SK-N-SH (cell line): ENCODE results near the gene LDLRAP1. TPM values are rescaled to one million over a fixed set of nuclear protein-coding genes. Genes with fewer than 3 reads are reported as not detected.
"Not testable (repeated sequence)": the region's sequence is repeated elsewhere in the genome, so short reads cannot be mapped to it uniquely, and the experiment has no call there.

ENCODE experiments used
- CTCF ChIA-PET: fragments of 300-600, 350-600 bp; formaldehyde crosslinking; extraction: SDS; loops from one replicate; lab custom pipeline; 2021; lab: Yijun Ruan, JAX
- POLR2A ChIA-PET: fragments of 350-600 bp; sonication (Branson Sonifier 250); formaldehyde crosslinking; extraction: SDS; loops from one replicate; lab custom pipeline; 2020; ENCODE audit warnings: antibody characterized with exemption, inconsistent platforms; lab: Yijun Ruan, JAX
- DNase-seq: peaks from one replicate; pipeline ENCODE4 v3.0.0; 2012
- H2AFZ ChIP-seq: fragments of 200-600 bp; sonication (generic); 2 replicates; pipeline ENCODE4 v1.8.1; 2016; ENCODE audit warnings: antibody characterized with exemption, mild to moderate bottlenecking, low read depth
- H3F3A ChIP-seq: fragments of 200-600 bp; sonication (generic); replicated peaks from 2 replicates; pipeline ENCODE3; 2016; ENCODE audit warnings: antibody characterized with exemption, mild to moderate bottlenecking; ENCODE audit not compliant: insufficient read depth
- H3K27ac ChIP-seq, 2 experiments: fragments of 200-500 bp in 1 of 2; fragments of 200-600 bp in 1 of 2; sonication (Bioruptor generic) in 1 of 2; sonication (generic), shearing (Covaris generic) in 1 of 2; 2 replicates each; pipeline versions ENCODE4 v1.5.1 to v1.6.1; 2014 to 2016; ENCODE audit warnings: low read depth in 2 of 2, inconsistent platforms in 1 of 2, low read length in 1 of 2, mild to moderate bottlenecking in 1 of 2, mixed read lengths in 1 of 2
- H3K27me3 ChIP-seq: fragments of 200-600 bp; sonication (generic), shearing (Covaris generic); 2 replicates; pipeline ENCODE4 v1.6.1; 2016; ENCODE audit warnings: mixed run types; ENCODE audit not compliant: insufficient read depth
- H3K36me3 ChIP-seq, 2 experiments: fragments of 200-500 bp in 1 of 2; fragments of 200-600 bp in 1 of 2; sonication (Bioruptor generic) in 1 of 2; sonication (generic) in 1 of 2; replicated peaks in 1 of 2; 2 replicates each; pipeline versions ENCODE3 to v1.5.1; 2014 to 2016; ENCODE audit warnings: low read length in 1 of 2, mild to moderate bottlenecking in 1 of 2; ENCODE audit not compliant: insufficient read depth in 2 of 2, control insufficient read depth in 1 of 2
- H3K4me1 ChIP-seq, 2 experiments: fragments of 200-500 bp in 1 of 2; fragments of 200-600 bp in 1 of 2; sonication (Bioruptor generic) in 1 of 2; sonication (generic), shearing (Covaris generic) in 1 of 2; 2 replicates each; pipeline versions ENCODE4 v1.5.1 to v1.6.1; 2014 to 2016; ENCODE audit warnings: low read depth in 1 of 2, low read length in 1 of 2, mixed run types in 1 of 2; ENCODE audit not compliant: insufficient read depth in 2 of 2, control insufficient read depth in 1 of 2
- H3K4me2 ChIP-seq: fragments of 200-600 bp; sonication (generic), shearing (Covaris generic); 2 replicates; pipeline ENCODE4 v1.6.1; 2017; ENCODE audit warnings: mixed run types
- H3K4me3 ChIP-seq, 2 experiments: fragments of 200-500 bp in 1 of 2; fragments of 200-600 bp in 1 of 2; sonication (Bioruptor generic) in 1 of 2; sonication (generic), shearing (Covaris generic) in 1 of 2; 2 replicates each; pipeline versions ENCODE4 v1.5.1 to v1.8.1; 2014 to 2016; ENCODE audit warnings: low read depth in 2 of 2, inconsistent platforms in 1 of 2, low read length in 1 of 2, mild to moderate bottlenecking in 1 of 2, mixed read lengths in 1 of 2, moderate library complexity in 1 of 2
- H3K79me2 ChIP-seq: fragments of 200-600 bp; sonication (generic); 2 replicates; pipeline ENCODE4 v1.8.1; 2017; ENCODE audit warnings: mild to moderate bottlenecking; ENCODE audit not compliant: insufficient read depth
- H3K9ac ChIP-seq: fragments of 200-600 bp; sonication (generic); 2 replicates; pipeline ENCODE4 v1.6.1; 2017; ENCODE audit warnings: mixed run types
- H3K9me2 ChIP-seq: fragments of 200-600 bp; sonication (generic); 2 replicates; pipeline ENCODE4 v1.6.1; 2017; ENCODE audit warnings: mixed run types
- H3K9me3 ChIP-seq: fragments of 200-600 bp; sonication (generic); 2 replicates; pipeline ENCODE4 v1.6.1; 2017; ENCODE audit warnings: mixed run types, mild to moderate bottlenecking, moderate library complexity
- H4K20me1 ChIP-seq: fragments of 200-600 bp; sonication (generic); 2 replicates; pipeline ENCODE4 v1.6.1; 2017; ENCODE audit warnings: mild to moderate bottlenecking, mixed run types; ENCODE audit not compliant: insufficient read depth
- EP300 ChIP-seq, 2 experiments: IDR thresholded peaks; 2 replicates each; pipeline versions ENCODE4 v1.4.0 to v1.6.1; 2012; ENCODE audit warnings: borderline replicate concordance in 1 of 2, low read depth in 1 of 2, low read length in 1 of 2
- EZH2phosphoT487 ChIP-seq: fragments of 200-600 bp; sonication (generic); IDR thresholded peaks from 2 replicates; pipeline ENCODE4 v1.6.1; 2017; ENCODE audit warnings: low read depth, mixed run types, mild to moderate bottlenecking, antibody characterized with exemption, moderate library complexity, borderline replicate concordance
- FOXJ3 ChIP-seq: sonication (generic); formaldehyde crosslinking; IDR thresholded peaks from 2 replicates; pipeline ENCODE4 v1.5.1; 2020; ENCODE audit warnings: mild to moderate bottlenecking, missing genetic modification reagents
- GATA2 ChIP-seq: sonication (generic); formaldehyde crosslinking; IDR thresholded peaks from 2 replicates; pipeline ENCODE4 v1.5.0; 2020; ENCODE audit warnings: mild to moderate bottlenecking, missing genetic modification reagents
- JUND ChIP-seq: IDR thresholded peaks from 2 replicates; pipeline ENCODE4 v1.4.0; 2012
- MAX ChIP-seq: IDR thresholded peaks from 2 replicates; pipeline ENCODE4 v1.4.0; 2012; ENCODE audit warnings: low read depth
- MXI1 ChIP-seq: IDR thresholded peaks from 2 replicates; pipeline ENCODE4 v1.6.1; 2012; ENCODE audit warnings: mild to moderate bottlenecking, low read depth, low read length, improper control_type of control experiment
- NFIC ChIP-seq: IDR thresholded peaks from 2 replicates; pipeline ENCODE4 v1.4.0; 2012; ENCODE audit warnings: borderline replicate concordance
- TEAD4 ChIP-seq: IDR thresholded peaks from 2 replicates; pipeline ENCODE4 v1.4.0; 2012; ENCODE audit warnings: mild to moderate bottlenecking, borderline replicate concordance; ENCODE audit not compliant: insufficient read depth
- USF2 ChIP-seq: fragments of 150-350 bp; IDR thresholded peaks from 2 replicates; pipeline ENCODE4 v1.6.1; 2017; ENCODE audit warnings: antibody characterized with exemption, low read length, low read depth, borderline replicate concordance
- YY1 ChIP-seq: IDR thresholded peaks from 2 replicates; pipeline ENCODE4 v1.4.0; 2012; ENCODE audit warnings: low read depth, mild to moderate bottlenecking
- ZBTB33 ChIP-seq: IDR thresholded peaks from 2 replicates; pipeline ENCODE4 v1.4.0; 2012; ENCODE audit warnings: low read depth, borderline replicate concordance
- WGBS: methylation state at CpG from one replicate; pipeline ENCODE4 v1.1.6; 2017; ENCODE audit warnings: low lambda C conversion rate; 5-methylcytosine and 5-hydroxymethylcytosine counted together
- polyA plus RNA-seq, 3 experiments: library from polyadenylated mRNA; depleted of rRNA; stranded (reverse); fragments of >200 nt; gene quantifications; 2 replicates each; pipeline ENCODE4 v1.2.3, GENCODE V29; 2012

LDLRAP1 gene
- polyA plus RNA-seq, 1 of the 3 experiments (the other 2 are of a cell fraction): 19.1 TPM

GRCh38 chr1:25505656-25506385 lies 37.6 kb upstream of the LDLRAP1 start:
- TF ChIP-seq MXI1 (no peak), GATA2 (CRISPR knock-in tag) (no peak), YY1 (no peak), NFIC (no peak), JUND (no peak), EZH2phosphoT487 (no peak), USF2 (no peak)
- 93% methylated on average over 12 of the region's 14 CpGs for WGBS
- Histone ChIP-seq H3K27ac (no peak overlapping the region), H3K4me1 (peaks cover 15 to 17% of the 10 kb centered on the region in 2 experiments; a peak in 3 of 4 replicates), H4K20me1 (no peaks in the 10 kb centered on the region), H3K9me3 (no peaks in the 10 kb centered on the region), H3K9ac (no peak overlapping the region), H3K79me2 (no peaks in the 10 kb centered on the region), H2AFZ (no peak overlapping the region), H3K27me3 (no peaks in the 10 kb centered on the region), H3K4me3 (no peak overlapping the region), H3F3A (peaks cover 19% of the 10 kb centered on the region), H3K9me2 (no peaks in the 10 kb centered on the region), H3K4me2 (no peak overlapping the region), H3K36me3 (peaks cover 0 to under 1% of the 10 kb centered on the region in 2 experiments)
- ChIA-PET POLR2A (no interaction called here), CTCF (interaction anchor here (0.6 to 5.9 kb wide), 3 partner anchors 8 to 103 kb away, joined by 3 to 46 read pairs (median 4); no protein-coding TSS in a partner anchor)
- no peak for DNase-seq

GRCh38 chr1:25506566-25507463 lies 36.6 kb upstream of the LDLRAP1 start:
- WGBS: 91% methylated on average over 24 of the region's 37 CpGs

GRCh38 chr1:25513666-25514065 lies 29.7 kb upstream of the LDLRAP1 start:
- H3K4me1 ChIP-seq: no peaks in the 10 kb centered on the region
- no peaks in the 10 kb centered on the region for H4K20me1 ChIP-seq
- H3K27ac ChIP-seq: no peak overlapping the region
- no peak overlapping the region for H3K9ac ChIP-seq
- no peak for DNase-seq
- no peaks in the 10 kb centered on the region for H3K27me3 ChIP-seq
- WGBS: 91% methylated on average over 2 of the region's 4 CpGs
- H3K79me2 ChIP-seq: no peaks in the 10 kb centered on the region
- no peaks in the 10 kb centered on the region for H3K9me2 ChIP-seq
- H3K36me3 ChIP-seq: no peaks in the 10 kb centered on the region
- CTCF ChIA-PET: interaction anchor here (0.7 to 1.4 kb wide), 2 partner anchors 9 to 38 kb away, joined by 3 to 4 read pairs; no protein-coding TSS in a partner anchor
- no peaks in the 10 kb centered on the region for H3F3A ChIP-seq
- TF ChIP-seq TEAD4: no peak
- no peak for TF ChIP-seq MAX
- no peak for TF ChIP-seq EP300 (IDR thresholded peaks at IDR 0.05; ENCODE audit: borderline replicate concordance in 1 of 2, low read depth in 1 of 2, low read length in 1 of 2)
- TF ChIP-seq NFIC: no peak
- no peak for TF ChIP-seq MXI1
- no peak for TF ChIP-seq ZBTB33
- no peak for TF ChIP-seq FOXJ3 (CRISPR knock-in tag)
- POLR2A ChIA-PET: no interaction called here
- no peak overlapping the region for H2AFZ ChIP-seq
- H3K4me3 ChIP-seq: no peak overlapping the region
- H3K9me3 ChIP-seq: no peaks in the 10 kb centered on the region
- no peak overlapping the region for H3K4me2 ChIP-seq

More at GRCh38 chr1:25506566-25507463, 36.6 kb upstream of the LDLRAP1 start:
- DNase-seq, H3K79me2 ChIP-seq, H3K9ac ChIP-seq, H3K4me3 ChIP-seq, H3K4me2 ChIP-seq, H3F3A ChIP-seq, POLR2A ChIA-PET, H3K9me2 ChIP-seq, H3K9me3 ChIP-seq, H3K27ac ChIP-seq, H3K27me3 ChIP-seq, H2AFZ ChIP-seq, H4K20me1 ChIP-seq, H3K36me3 ChIP-seq: not testable (repeated sequence)
- CTCF ChIA-PET: interaction anchor here (0.6 kb wide), 1 partner anchor 102 kb away, joined by 3 read pairs; no protein-coding TSS in a partner anchor
- peaks cover 15% of the 10 kb centered on the region in 2 experiments; a peak in 3 of 4 replicates for H3K4me1 ChIP-seq
